Stomach (tissue), 4 donors: ENCODE results near the gene LRIG3.

Source experiments
- EP300 ChIP-seq: sonication (generic); formaldehyde crosslinking; IDR thresholded peaks from one replicate; pipeline ENCODE4 v1.6.1; 2017; ENCODE audit warnings: antibody characterized with exemption
- POLR2A ChIP-seq, 4 donors: fragments of 450-650 bp; IDR thresholded peaks; one replicate each; pipeline ENCODE4 v1.6.1; 2016; ENCODE audit warnings: antibody characterized with exemption in 4 of 4, control low read depth in 2 of 4, mild to moderate bottlenecking in 1 of 4, moderate library complexity in 1 of 4
- POLR2AphosphoS5 ChIP-seq, 3 donors: sonication (generic); formaldehyde crosslinking; IDR thresholded peaks; one replicate each; pipeline ENCODE4 v1.6.1; 2016; ENCODE audit warnings: antibody characterized with exemption in 3 of 3
- TF ChIP-seq, protein P1 (sequence below), 7 experiments: fragments of 450-650 bp in 4 of 7; fragments of 200-600 bp in 3 of 7; sonication (generic) in 3 of 7; IDR thresholded peaks; one replicate each; pipeline ENCODE4 v1.5.1; 2016 to 2019; ENCODE audit warnings: antibody characterized with exemption in 7 of 7, control low read depth in 2 of 7, mild to moderate bottlenecking in 1 of 7

DNA sequence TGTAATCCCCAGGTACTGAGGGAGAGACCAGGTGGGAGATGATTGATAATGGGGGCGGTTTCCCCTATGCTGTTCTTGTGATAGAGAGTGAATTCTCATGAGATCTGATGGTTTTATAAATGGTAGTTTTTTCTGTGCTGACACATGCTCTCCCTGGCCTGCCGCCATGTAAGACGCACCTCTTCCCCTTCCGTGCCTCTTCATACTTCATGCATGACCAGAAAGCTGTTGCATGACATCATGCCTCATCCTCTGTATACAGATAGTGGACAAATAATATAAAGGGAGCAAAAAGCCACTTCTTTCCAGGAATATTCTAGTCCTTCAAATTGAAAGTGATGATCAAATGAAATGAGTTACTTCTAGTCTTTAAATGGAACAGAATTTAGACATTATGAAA lies 47.3 kb upstream of the LRIG3 start:
- TF ChIP-seq, protein P1, sequence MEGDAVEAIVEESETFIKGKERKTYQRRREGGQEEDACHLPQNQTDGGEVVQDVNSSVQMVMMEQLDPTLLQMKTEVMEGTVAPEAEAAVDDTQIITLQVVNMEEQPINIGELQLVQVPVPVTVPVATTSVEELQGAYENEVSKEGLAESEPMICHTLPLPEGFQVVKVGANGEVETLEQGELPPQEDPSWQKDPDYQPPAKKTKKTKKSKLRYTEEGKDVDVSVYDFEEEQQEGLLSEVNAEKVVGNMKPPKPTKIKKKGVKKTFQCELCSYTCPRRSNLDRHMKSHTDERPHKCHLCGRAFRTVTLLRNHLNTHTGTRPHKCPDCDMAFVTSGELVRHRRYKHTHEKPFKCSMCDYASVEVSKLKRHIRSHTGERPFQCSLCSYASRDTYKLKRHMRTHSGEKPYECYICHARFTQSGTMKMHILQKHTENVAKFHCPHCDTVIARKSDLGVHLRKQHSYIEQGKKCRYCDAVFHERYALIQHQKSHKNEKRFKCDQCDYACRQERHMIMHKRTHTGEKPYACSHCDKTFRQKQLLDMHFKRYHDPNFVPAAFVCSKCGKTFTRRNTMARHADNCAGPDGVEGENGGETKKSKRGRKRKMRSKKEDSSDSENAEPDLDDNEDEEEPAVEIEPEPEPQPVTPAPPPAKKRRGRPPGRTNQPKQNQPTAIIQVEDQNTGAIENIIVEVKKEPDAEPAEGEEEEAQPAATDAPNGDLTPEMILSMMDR (IDR thresholded peaks at IDR 0.05) = no peak
- TF ChIP-seq POLR2AphosphoS5 (IDR thresholded peaks at IDR 0.05) = no peak
- TF ChIP-seq POLR2A (IDR thresholded peaks at IDR 0.05) = no peak
- TF ChIP-seq EP300 = no peak
